Measurements from ENCODE around the gene LHX6.

LHX6 gene

GRCh38 chr9:122262073-122262472 is 33.3 kb upstream of the LHX6 start:
- H3K9ac ChIP-seq (ENCODE audit: low read length in 5 of 5): peak overlapping the region in 1 of 5 donors; percentile 1
- H3K4me3 ChIP-seq (ENCODE audit: low read depth in 1 of 5, low read length in 5 of 5): no peak overlapping the region
- peak overlapping the region; percentile 19 for H3K27ac ChIP-seq (ENCODE audit: low read depth, low read length)
- no peaks in the 10 kb centered on the region for H3K9me3 ChIP-seq (ENCODE audit: control insufficient read depth in 5 of 5, low read length in 5 of 5)
- H3K36me3 ChIP-seq (ENCODE audit: control insufficient read depth in 5 of 5, insufficient read depth in 5 of 5, low read length in 5 of 5): peaks cover 12 to 33% (median 16%) of the 10 kb centered on the region in 5 donors
- H3K27me3 ChIP-seq (ENCODE audit: control insufficient read depth in 5 of 5, insufficient read depth in 4 of 5, low read length in 5 of 5): no peaks in the 10 kb centered on the region
- peaks cover 14 to 51% (median 48%) of the 10 kb centered on the region in 5 donors for H3K4me1 ChIP-seq (ENCODE audit: control insufficient read depth in 5 of 5, insufficient read depth in 5 of 5, low read length in 5 of 5)

GRCh38 chr9:122261469-122261881 is 32.7 kb upstream of the LHX6 start:
- H3K27ac ChIP-seq (ENCODE audit: low read depth, low read length): peak overlapping the region; percentile 19
- H3K9me3 ChIP-seq (ENCODE audit: control insufficient read depth in 5 of 5, low read length in 5 of 5): no peaks in the 10 kb centered on the region
- peaks cover 14 to 50% (median 48%) of the 10 kb centered on the region in 5 donors for H3K4me1 ChIP-seq (ENCODE audit: control insufficient read depth in 5 of 5, insufficient read depth in 5 of 5, low read length in 5 of 5)
- peak overlapping the region in 1 of 5 donors; percentile 1 for H3K9ac ChIP-seq (ENCODE audit: low read length in 5 of 5)
- H3K27me3 ChIP-seq (ENCODE audit: control insufficient read depth in 5 of 5, insufficient read depth in 4 of 5, low read length in 5 of 5): no peaks in the 10 kb centered on the region
- peaks cover 12 to 33% (median 16%) of the 10 kb centered on the region in 5 donors for H3K36me3 ChIP-seq (ENCODE audit: control insufficient read depth in 5 of 5, insufficient read depth in 5 of 5, low read length in 5 of 5)
- H3K4me3 ChIP-seq (ENCODE audit: low read depth in 1 of 5, low read length in 5 of 5): no peak overlapping the region

GRCh38 chr9:122258886-122259415 is 30.2 kb upstream of the LHX6 start:
- H3K9me3 ChIP-seq (ENCODE audit: control insufficient read depth in 5 of 5, low read length in 5 of 5): no peaks in the 10 kb centered on the region
- no peak overlapping the region for H3K4me3 ChIP-seq (ENCODE audit: low read depth in 1 of 5, low read length in 5 of 5)
- H3K36me3 ChIP-seq (ENCODE audit: control insufficient read depth in 5 of 5, insufficient read depth in 5 of 5, low read length in 5 of 5): peaks cover 16 to 47% (median 20%) of the 10 kb centered on the region in 5 donors
- H3K27me3 ChIP-seq (ENCODE audit: control insufficient read depth in 5 of 5, insufficient read depth in 4 of 5, low read length in 5 of 5): no peaks in the 10 kb centered on the region
- H3K9ac ChIP-seq (ENCODE audit: low read length in 5 of 5): no peak overlapping the region
- H3K27ac ChIP-seq (ENCODE audit: low read depth, low read length): no peak overlapping the region
- H3K4me1 ChIP-seq (ENCODE audit: control insufficient read depth in 5 of 5, insufficient read depth in 5 of 5, low read length in 5 of 5): peaks cover 12 to 38% (median 32%) of the 10 kb centered on the region in 5 donors

GRCh38 chr9:122256206-122256605 is 27.4 kb upstream of the LHX6 start:
- Histone ChIP-seq H3K9me3 (ENCODE audit: control insufficient read depth in 5 of 5, low read length in 5 of 5) (no peaks in the 10 kb centered on the region), H3K4me1 (ENCODE audit: control insufficient read depth in 5 of 5, insufficient read depth in 5 of 5, low read length in 5 of 5) (peaks cover 3 to 30% (median 4%) of the 10 kb centered on the region in 5 donors), H3K9ac (ENCODE audit: low read length in 5 of 5) (no peak overlapping the region), H3K27ac (ENCODE audit: low read depth, low read length) (no peak overlapping the region), H3K36me3 (ENCODE audit: control insufficient read depth in 5 of 5, insufficient read depth in 5 of 5, low read length in 5 of 5) (peaks cover 26 to 66% (median 34%) of the 10 kb centered on the region in 5 donors), H3K27me3 (ENCODE audit: control insufficient read depth in 5 of 5, insufficient read depth in 4 of 5, low read length in 5 of 5) (no peaks in the 10 kb centered on the region), H3K4me3 (ENCODE audit: low read depth in 1 of 5, low read length in 5 of 5) (no peak overlapping the region)

GRCh38 chr9:122254761-122255160 is 26.0 kb upstream of the LHX6 start:
- Histone ChIP-seq H3K4me3 (ENCODE audit: low read depth in 1 of 5, low read length in 5 of 5) (no peak overlapping the region), H3K9ac (ENCODE audit: low read length in 5 of 5) (no peak overlapping the region), H3K36me3 (ENCODE audit: control insufficient read depth in 5 of 5, insufficient read depth in 5 of 5, low read length in 5 of 5) (peaks cover 22 to 63% (median 30%) of the 10 kb centered on the region in 5 donors), H3K4me1 (ENCODE audit: control insufficient read depth in 5 of 5, insufficient read depth in 5 of 5, low read length in 5 of 5) (peaks cover 0 to 27% (median 0%) of the 10 kb centered on the region in 5 donors), H3K27me3 (ENCODE audit: control insufficient read depth in 5 of 5, insufficient read depth in 4 of 5, low read length in 5 of 5) (no peaks in the 10 kb centered on the region), H3K27ac (ENCODE audit: low read depth, low read length) (no peak overlapping the region), H3K9me3 (ENCODE audit: control insufficient read depth in 5 of 5, low read length in 5 of 5) (no peaks in the 10 kb centered on the region)

- Histone ChIP-seq H3K9me3 (ENCODE audit: control insufficient read depth in 5 of 5, low read length in 5 of 5) (no peaks in the 10 kb centered on the region), H3K4me1 (ENCODE audit: control insufficient read depth in 5 of 5, insufficient read depth in 5 of 5, low read length in 5 of 5) (peaks cover 0 to 36% (median 0%) of the 10 kb centered on the region in 5 donors), H3K4me3 (ENCODE audit: low read depth in 1 of 5, low read length in 5 of 5) (no peak overlapping the region), H3K36me3 (ENCODE audit: control insufficient read depth in 5 of 5, insufficient read depth in 5 of 5, low read length in 5 of 5) (peaks cover 26 to 61% (median 33%) of the 10 kb centered on the region in 5 donors), H3K9ac (ENCODE audit: low read length in 5 of 5) (no peak overlapping the region), H3K27ac (ENCODE audit: low read depth, low read length) (peak overlapping the region; percentile 27), H3K27me3 (ENCODE audit: control insufficient read depth in 5 of 5, insufficient read depth in 4 of 5, low read length in 5 of 5) (no peaks in the 10 kb centered on the region)
Measured at GRCh38 chr9:122252796-122253195, 24.0 kb upstream of the LHX6 start.

- no peak overlapping the region for H3K9ac ChIP-seq (ENCODE audit: low read length in 5 of 5)
- no peak overlapping the region for H3K4me3 ChIP-seq (ENCODE audit: low read depth in 1 of 5, low read length in 5 of 5)
- H3K27ac ChIP-seq (ENCODE audit: low read depth, low read length): no peak overlapping the region
- H3K27me3 ChIP-seq (ENCODE audit: control insufficient read depth in 5 of 5, insufficient read depth in 4 of 5, low read length in 5 of 5): no peaks in the 10 kb centered on the region
- H3K4me1 ChIP-seq (ENCODE audit: control insufficient read depth in 5 of 5, insufficient read depth in 5 of 5, low read length in 5 of 5): peaks cover 0 to 42% (median 2%) of the 10 kb centered on the region in 5 donors
- H3K36me3 ChIP-seq (ENCODE audit: control insufficient read depth in 5 of 5, insufficient read depth in 5 of 5, low read length in 5 of 5): peaks cover 37 to 67% (median 41%) of the 10 kb centered on the region in 5 donors
- H3K9me3 ChIP-seq (ENCODE audit: control insufficient read depth in 5 of 5, low read length in 5 of 5): no peaks in the 10 kb centered on the region
Measured at GRCh38 chr9:122251351-122251750, 22.6 kb upstream of the LHX6 start.

GRCh38 chr9:122248448-122248865 is 19.7 kb upstream of the LHX6 start:
- H3K4me3 ChIP-seq (ENCODE audit: low read depth in 1 of 5, low read length in 5 of 5): no peak overlapping the region
- H3K27me3 ChIP-seq (ENCODE audit: control insufficient read depth in 5 of 5, insufficient read depth in 4 of 5, low read length in 5 of 5): no peaks in the 10 kb centered on the region
- H3K27ac ChIP-seq (ENCODE audit: low read depth, low read length): no peak overlapping the region
- peaks cover 0 to 34% (median 2%) of the 10 kb centered on the region in 5 donors for H3K4me1 ChIP-seq (ENCODE audit: control insufficient read depth in 5 of 5, insufficient read depth in 5 of 5, low read length in 5 of 5)
- H3K9me3 ChIP-seq (ENCODE audit: control insufficient read depth in 5 of 5, low read length in 5 of 5): no peaks in the 10 kb centered on the region
- peaks cover 55 to 76% (median 59%) of the 10 kb centered on the region in 5 donors for H3K36me3 ChIP-seq (ENCODE audit: control insufficient read depth in 5 of 5, insufficient read depth in 5 of 5, low read length in 5 of 5)
- H3K9ac ChIP-seq (ENCODE audit: low read length in 5 of 5): no peak overlapping the region

GRCh38 chr9:122246666-122247065 is 17.9 kb upstream of the LHX6 start:
- H3K27me3 ChIP-seq (ENCODE audit: control insufficient read depth in 5 of 5, insufficient read depth in 4 of 5, low read length in 5 of 5): no peaks in the 10 kb centered on the region
- H3K36me3 ChIP-seq (ENCODE audit: control insufficient read depth in 5 of 5, insufficient read depth in 5 of 5, low read length in 5 of 5): peaks cover 63 to 76% (median 66%) of the 10 kb centered on the region in 5 donors
- peaks cover 0 to 19% (median 2%) of the 10 kb centered on the region in 5 donors for H3K4me1 ChIP-seq (ENCODE audit: control insufficient read depth in 5 of 5, insufficient read depth in 5 of 5, low read length in 5 of 5)
- H3K27ac ChIP-seq (ENCODE audit: low read depth, low read length): no peak overlapping the region
- peak overlapping the region in 1 of 5 donors; percentile 11 for H3K9ac ChIP-seq (ENCODE audit: low read length in 5 of 5)
- H3K4me3 ChIP-seq (ENCODE audit: low read depth in 1 of 5, low read length in 5 of 5): no peak overlapping the region
- H3K9me3 ChIP-seq (ENCODE audit: control insufficient read depth in 5 of 5, low read length in 5 of 5): no peaks in the 10 kb centered on the region

- Histone ChIP-seq H3K9ac (ENCODE audit: low read length in 5 of 5) (no peak overlapping the region), H3K4me3 (ENCODE audit: low read depth in 1 of 5, low read length in 5 of 5) (no peak overlapping the region), H3K36me3 (ENCODE audit: control insufficient read depth in 5 of 5, insufficient read depth in 5 of 5, low read length in 5 of 5) (peaks cover 69 to 80% (median 74%) of the 10 kb centered on the region in 5 donors), H3K4me1 (ENCODE audit: control insufficient read depth in 5 of 5, insufficient read depth in 5 of 5, low read length in 5 of 5) (peaks cover 0 to 15% (median 2%) of the 10 kb centered on the region in 5 donors), H3K27me3 (ENCODE audit: control insufficient read depth in 5 of 5, insufficient read depth in 4 of 5, low read length in 5 of 5) (no peaks in the 10 kb centered on the region), H3K27ac (ENCODE audit: low read depth, low read length) (no peak overlapping the region), H3K9me3 (ENCODE audit: control insufficient read depth in 5 of 5, low read length in 5 of 5) (no peaks in the 10 kb centered on the region)
Measured at GRCh38 chr9:122244349-122244748, 15.6 kb upstream of the LHX6 start.
